HS-27A (cell line): Measurements from ENCODE around the gene ST7.

Source experiments
- DNase-seq: peaks from one replicate; pipeline ENCODE4 v3.0.0-alpha.2; 2012; ENCODE audit warnings: low read depth, missing footprints

ST7 gene

DNA sequence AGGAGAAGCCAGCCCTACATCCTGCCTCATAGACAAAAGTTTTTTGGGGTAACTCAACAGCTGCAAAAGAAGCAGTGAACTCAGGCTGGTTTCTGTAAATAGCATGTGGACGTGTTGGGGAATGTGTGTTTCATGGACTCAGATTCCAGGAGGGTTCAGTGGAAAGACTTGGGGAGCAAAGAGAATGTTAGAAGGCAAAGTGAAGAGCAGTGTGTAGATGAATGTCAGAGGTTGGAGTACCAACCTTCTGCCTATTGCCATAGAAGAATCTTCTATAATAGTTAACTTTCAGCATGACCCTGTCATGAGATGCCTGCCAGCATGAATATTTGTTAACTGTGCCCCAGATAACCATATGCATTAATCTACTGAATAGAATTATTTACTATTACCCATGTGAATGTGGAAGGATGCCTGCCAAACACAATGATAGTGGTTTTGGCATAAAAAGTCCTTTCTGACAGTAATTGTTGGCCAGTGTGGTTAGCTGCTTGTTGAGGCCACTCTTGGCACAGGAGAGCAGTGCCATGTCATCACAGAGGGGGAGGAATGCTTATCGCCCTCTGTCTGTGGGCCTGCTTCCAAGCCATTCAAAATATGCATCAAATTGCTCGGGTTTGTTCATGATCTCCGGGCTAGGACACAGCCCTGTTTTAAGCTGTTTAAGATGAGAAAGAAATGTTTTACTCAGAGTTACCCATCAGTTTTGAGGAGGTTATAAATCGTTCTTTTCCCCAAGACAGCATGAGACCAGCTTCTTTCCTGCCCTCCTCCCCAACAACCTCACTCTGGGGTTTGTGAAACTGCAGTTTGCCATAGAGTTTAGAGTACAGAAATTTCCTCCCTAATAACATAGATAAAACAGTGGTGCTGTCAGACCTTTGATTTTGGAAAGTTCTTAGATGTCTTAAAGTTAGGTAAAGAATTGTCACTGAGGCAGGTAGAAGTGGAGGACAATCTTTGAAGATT is 204.2 kb downstream of the ST7 start:
- DNase-seq = no peak

DNA sequence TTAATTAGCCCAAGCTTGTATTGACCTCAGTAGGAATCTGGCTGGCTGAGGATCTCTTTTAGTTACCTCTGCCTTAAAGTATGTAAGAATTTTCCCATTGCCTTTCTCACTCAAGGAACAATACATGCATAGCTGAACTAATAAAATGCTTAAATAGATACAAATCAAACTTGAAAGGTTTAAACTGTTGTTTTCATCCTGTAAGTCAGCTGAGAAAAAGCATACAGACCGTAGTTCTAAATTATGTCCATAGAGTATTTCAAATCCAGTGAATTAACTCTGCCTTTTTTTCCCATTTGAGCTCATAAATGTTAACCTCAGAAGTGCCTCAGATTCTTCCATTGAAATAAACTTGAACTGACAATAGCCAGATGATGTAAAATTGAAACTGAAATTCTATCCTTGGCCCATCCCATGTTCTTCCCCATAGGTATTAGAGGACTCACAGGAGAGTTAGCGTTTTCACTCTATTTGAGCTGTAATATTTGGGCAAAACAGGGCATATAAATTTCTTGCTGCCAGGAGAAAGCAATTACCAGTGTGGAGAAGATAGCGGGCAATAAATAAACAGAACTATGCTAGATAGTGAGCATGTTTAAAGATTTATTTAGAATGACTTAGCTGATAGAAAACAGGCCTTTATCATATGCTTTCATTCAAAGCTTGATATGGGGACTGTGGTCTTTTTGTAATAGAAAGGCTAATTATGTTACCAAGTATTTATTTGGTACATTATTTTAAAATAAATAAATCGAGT is 205.8 kb downstream of the ST7 start:
- DNase-seq = no peak

DNA sequence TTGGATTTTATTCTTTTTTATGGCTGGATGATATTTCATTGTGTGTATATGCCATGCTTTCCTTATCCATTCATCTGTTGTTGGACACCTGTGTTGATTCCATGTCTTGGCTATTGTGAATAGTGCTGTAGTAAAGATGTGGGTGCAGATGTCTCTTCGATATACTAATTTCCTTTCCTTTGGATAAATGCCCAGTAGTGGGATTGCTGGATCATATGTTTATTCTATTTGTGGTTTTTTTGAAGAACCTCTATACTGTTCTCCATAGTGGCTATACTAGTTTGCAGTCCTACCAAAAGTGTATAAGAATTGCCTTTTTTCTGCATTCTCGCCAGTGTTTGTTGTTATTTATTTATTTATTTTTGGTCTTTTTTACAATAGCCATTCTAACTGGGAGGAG is 209.8 kb downstream of the ST7 start:
- no peak for DNase-seq

DNA sequence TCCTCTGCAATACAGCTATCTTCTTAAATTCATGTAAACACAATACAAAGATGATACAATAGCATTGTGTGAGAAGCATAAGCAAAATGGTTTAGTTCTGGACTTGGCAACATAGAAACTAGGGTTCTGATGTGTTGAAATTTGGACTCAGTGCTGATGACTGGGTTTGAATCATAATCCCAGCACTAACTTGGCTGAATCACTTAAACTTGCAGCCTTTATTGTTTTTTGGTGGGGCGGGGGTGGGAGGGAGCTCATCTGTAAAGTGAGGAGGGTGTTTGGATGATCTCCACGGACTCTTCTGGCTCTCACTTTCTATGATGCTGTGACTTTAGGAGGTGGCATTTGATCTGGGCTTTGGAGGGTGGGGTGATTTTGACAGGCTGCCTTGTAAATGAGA is 211.3 kb downstream of the ST7 start:
- no peak for DNase-seq

DNA sequence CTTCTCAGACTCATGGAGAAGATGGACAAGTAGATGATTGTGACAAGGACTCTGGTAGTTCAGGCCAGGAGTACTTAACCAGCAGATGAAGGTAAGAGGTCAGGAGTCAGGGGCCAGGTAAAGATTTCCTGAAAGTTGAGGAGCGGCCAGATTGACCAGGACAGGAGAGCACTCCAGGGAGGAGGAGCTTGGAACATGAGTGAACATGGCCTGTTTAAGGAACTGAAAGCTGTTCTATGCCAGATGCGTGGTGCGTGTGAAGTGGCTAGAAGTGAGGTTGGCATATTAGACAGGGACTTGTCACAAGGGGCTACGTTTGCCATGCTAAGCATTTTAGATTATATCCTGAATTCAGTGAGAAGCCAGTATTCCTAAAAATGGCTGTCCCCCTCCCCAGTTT is 212.4 kb downstream of the ST7 start:
- DNase-seq = no peak

DNA sequence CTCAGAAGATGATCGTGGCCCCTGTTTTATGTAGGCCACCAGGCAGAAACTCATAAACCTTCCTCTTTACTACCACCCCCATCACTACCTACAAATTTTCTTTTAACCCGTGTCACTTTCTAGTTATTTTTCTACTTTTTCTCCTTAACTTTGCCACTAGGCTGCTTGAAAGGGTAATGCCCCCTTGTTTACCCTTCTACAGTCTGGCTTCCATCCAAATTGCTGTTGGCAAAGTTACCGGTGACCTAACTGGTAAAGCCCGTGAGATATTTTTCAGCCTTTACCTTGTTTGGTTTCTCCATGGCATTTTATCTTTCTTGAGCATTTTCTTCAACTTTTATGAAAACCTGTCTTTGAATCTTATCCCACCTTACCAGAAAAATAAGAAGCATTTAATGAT is 216.6 kb downstream of the ST7 start:
- no peak for DNase-seq

DNA sequence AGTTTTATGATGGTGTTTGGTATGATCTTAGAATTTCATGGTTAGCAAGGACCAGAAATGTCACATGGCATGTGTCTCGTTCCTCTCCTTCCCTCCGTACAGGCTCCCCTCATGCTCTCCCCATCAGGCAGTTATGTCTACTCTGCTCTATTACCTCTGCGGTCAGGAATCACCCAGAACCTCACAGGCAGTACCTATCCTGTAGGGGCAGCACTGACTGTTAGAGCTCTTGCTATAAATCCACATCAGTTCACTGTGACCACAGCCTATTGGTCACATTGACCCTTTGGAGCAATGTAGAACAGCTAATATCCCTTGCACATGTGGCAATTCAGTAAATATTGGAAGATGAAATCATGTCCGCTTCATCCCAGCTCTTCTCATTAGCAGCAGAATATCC is 217.8 kb downstream of the ST7 start:
- DNase-seq = no peak

DNA sequence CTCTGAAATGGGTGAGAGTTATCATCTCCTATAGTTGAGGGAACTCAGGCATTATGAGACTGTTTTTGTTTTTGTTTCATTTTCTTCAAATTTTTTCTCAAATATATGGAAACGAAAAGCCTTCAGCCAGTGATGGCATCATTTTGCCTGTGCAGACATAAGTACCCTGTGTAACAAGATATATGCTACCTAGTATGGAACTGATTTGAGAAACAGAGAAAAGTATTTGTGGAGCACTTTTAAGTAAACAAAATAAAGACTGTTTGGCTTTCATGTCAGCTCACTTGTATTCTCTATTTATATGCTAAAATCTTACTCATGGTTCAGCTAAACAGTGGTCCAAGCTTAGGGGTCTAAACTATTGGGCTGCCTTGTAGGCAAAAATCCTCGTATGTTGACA is 219.0 kb downstream of the ST7 start:
- no peak for DNase-seq

DNA sequence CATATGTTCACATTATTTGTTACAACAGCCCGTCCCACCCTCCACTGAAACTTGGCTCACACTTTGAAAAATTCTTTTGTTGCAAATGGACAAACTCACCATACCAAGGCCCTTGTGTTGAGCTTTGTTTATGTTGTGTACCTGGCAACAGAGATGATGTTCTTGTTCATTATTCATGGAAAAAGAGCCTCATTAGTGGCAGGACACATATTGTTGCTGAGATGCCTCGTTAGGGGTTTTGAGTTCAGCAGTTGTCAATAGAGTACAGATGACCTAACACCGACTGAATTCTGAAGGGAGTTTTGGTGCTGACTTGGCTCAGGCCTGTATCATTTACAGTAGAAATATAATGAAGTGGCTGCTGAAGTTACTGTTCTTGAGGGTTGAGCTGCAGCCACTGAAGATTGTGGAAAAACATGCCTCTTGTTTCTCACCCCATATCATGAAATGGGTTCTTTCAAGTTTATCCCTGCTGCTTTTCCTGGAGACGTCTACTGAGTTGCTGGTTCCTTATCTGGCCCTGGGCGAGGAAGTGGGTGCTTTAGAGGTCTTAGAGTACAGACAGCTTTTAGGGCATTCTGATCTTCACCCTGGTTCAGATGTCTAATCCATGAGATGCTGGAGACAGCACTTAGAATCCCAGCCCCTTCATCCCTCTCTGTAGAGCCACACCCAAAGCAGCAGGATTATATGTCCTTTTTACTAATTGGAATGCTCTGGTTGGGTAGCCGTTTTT is 219.9 kb downstream of the ST7 start:
- DNase-seq = no peak

DNA sequence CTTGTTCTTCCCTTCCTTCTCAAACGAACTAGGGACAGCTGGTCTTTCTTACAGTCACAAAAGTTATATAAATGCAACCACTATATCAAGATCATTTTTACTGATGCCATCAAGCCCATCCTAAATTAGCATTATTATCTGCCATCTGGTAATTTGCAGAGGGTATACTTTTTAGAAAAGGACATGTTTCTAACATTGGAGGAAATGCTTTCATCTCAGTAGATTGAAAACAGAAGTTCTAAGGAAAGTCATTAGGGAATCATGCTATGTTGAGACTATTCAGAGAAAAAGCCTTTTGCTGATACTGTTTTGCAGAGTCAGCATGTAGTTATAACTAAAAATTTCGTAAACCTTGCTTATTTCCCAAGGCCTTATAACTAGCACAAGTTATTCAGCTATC is 222.9 kb downstream of the ST7 start:
- no peak for DNase-seq

DNA sequence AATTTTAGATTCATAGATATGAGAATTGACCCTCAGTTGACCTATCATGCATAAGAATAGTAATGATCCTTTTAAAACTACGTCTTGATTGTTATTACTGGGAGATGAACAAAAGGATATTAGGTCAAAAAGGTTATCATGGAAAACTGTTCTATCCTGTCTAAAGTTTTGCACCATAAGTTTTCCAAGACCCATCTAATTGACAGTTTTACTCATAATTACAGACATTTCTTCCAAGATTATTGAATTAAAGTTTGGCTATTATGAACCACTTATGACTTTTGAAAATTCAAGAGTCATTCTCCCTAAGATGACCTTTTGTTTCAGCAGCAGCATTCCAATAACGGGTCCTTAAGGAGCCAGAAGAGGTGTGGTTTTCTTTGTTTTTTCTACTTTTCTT is 225.3 kb downstream of the ST7 start:
- DNase-seq = no peak

DNA sequence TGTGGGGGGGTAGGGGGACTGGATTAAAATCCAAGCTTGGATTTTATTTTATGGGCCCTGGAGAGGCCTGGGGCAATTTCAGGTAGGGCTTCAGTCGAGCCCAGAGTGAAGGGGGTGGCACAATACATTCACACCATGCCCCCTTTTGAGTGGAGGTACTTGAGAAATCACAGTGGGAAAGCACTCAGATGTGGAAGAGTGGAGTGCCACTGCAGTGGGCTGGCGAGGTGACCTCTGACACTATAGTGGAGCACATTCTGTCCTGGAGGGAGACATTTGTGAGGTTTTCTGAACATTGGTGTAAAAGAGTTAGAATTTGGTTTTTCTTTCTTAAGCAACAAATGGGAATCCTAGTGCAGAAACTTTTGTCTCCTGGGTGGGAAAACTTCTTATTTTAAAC is 226.4 kb downstream of the ST7 start:
- no peak for DNase-seq

DNA sequence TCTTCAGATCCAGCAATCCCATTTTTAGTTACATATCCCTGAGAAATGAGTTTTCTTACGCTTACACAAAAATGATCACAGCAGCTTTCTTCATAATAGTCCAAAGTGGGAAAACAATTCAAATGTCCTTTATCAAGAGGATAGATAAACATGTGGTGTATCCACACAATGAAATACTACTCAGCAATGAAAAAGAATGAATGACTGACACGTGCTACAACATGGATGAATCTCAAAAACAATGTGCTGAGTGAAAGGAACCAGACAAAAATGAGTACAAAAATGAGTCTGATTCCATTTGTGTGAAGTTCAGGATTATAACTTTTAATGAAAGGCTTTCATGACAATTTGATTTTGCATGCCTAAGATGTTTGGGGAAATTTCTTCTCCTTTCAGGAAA is 230.4 kb downstream of the ST7 start:
- no peak for DNase-seq

DNA sequence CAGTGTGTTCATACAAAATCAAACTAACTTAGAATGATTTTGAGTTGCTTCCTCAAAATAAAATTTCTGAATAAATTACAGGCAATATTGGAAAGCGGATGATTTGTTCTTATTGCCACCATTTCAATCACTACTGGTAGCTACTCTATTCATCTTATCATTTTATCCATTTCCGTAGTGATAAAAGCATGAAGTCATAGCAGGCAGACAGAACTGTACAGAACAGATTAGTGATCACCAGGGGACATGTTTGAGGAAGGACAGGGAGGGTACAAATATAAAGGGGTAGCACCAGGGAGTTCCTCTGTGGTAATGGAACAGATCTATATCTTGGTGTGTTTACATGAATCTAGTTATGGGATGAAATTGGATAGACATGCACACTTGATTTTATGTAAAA is 231.1 kb downstream of the ST7 start:
- no peak for DNase-seq

DNA sequence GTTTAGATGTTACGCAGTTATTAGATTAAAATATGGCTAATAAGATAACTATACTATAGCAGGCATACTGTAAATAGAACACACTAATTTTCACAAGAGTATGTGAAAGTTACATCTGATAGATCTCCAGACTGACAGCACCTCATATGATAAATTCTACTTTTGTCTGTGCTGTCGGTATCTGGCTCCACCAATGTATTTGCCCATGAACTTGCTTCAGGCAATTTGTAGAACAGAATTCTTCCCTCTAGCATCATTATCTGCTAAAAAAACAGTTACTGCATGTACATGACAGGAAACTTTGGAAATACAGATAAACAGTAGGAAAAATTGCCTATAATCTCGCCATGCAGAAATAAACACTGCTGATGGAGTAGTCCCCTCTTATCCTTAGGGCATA is 231.8 kb downstream of the ST7 start:
- DNase-seq = no peak

DNA sequence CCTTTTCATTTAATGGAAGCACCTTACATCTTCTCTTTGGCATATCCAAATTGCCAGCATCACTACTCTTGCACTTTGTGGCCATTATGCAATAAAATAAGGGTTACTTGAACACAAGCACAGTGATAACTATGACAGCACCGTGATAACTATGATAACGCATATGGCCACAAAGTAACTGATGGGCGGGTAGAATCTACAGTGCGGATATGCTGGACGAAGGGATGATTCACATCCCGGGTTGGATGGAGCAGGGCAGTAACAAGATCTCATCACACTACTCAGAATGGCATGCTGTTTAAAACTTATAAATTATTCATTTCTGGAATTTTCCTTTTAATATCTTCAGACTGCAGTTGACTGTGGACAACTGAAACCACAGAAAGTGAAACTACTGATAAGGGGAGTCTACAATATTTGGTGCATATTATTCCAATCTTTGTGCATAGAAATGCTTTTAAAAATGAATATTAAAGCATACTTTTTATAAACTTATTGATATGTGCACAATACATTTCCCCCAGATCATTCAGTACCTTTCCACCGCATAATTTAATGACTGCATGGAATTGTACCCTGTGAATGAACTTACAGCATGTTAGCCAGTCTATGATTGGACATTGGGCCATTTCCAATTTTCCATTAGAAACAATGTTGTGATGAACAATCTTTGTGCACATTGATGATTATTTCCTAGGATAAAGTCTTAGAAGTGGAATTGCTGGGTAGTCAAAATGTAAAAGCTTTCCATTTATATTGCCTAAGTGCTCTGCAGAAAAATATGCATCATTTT is 233.1 kb downstream of the ST7 start:
- peak; percentile 46 for DNase-seq

DNA sequence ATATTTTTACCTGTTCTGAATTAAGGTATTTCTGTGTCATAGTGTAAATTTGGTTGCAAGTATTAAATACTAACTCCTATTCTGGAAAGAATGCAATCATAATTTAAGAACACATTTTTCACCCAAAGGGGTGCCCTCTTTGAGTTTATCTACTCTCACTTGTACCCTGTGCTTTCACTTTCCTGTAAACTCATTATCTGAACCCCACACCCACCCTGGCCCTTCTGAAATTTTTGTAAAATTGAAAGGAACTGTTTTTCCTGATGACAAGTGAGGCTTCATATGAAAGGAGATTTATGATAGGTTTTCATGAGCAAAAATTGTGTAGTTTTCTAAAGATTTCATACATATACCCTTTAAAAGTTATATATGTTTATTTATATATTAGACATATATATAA is 235.1 kb downstream of the ST7 start:
- no peak for DNase-seq

DNA sequence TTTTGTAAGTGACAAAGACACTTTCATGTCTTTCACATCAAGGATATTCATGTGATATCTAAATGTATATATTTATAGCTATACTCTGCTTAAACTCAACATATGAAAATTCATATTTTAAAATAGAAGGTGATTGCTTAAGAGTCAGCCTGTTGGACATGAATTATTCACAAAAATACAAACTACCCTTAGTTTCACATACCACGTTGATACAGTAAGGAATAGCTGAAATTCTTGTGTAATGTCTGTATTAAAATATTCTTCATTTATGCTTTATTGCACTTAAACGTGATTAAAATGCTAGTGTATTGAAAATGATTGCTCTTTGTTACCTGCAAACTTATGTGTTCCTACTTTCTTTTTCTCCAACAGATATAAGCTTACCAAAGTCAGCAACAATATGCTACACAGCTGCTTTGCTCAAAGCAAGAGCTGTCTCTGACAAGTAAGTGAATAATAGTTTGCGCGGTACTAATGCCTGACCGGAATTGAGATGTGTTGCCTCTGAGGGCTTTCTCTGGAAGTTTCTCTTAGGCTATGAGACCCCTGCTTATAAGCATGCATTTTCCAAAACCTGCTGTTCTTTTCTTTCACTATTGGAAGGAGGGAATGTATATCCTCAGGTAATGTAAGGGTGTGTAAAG is 235.8 kb downstream of the ST7 start:
- no peak for DNase-seq

DNA sequence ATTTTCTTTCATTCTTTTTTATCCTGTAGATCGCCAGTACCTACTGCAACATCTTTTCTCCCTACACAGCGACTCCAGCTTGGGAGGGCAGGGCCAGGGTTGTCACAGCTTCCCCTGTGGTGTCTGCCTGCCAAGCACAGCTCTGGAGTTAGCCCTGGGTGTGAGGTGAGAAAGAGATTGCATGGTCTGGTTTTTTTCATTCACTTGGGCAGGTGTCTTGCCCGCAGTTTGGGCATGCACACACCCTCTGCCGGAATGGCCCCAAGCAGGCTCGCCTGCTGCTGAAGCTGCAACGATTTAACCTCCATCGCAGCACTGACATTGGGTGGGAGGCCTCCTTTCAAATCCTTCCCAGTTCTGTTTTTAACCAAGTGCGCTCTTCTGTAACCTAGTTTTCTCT is 236.8 kb downstream of the ST7 start:
- no peak for DNase-seq

DNA sequence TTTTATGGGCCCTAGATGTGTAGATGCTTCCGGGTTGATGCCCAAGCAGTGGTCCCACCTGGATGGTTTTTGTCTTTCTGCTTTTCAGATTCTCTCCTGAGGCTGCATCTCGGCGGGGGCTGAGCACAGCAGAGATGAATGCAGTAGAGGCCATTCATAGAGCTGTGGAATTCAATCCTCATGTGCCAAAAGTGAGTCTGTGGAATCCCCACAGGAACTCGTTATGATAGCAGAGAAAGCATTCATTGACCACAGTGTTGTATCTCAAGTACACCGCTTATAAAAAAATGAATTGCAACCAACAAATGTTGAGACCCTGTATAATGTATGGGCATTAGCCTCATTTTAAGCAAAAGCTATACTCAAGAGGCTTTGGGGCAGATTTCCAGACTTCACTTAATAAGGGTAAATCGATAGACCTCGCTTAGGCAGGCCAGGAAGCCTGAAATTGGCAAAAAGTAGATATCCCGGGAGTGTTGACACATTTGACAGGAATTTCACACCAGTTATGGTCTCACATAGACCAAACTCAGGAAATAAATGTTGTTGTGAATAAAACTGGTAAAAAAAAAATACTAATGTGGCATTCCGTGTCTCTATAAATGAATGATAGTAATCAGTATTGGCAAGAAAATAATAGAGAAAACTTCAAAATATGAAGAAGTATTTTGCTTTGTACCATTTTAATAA is 237.6 kb downstream of the ST7 start:
- no peak for DNase-seq

DNA sequence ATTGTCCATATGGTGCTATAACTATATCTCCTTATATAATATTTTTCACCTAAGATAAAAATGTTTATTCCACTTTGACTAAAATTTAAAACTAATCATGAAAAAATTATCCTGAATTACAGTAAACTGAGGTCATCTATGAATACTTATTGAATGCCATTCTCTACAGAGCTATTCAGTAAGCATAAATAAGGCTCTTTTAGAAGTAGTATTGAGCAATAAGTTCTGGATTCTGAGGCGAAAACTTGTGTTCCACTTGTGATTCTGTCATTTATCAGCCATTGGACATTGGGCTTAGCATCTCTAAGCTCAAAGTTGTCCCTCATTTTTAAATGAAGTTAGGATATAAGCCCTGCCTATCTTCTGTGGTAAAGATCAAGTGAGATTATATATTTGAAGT is 238.8 kb downstream of the ST7 start:
- DNase-seq = no peak
